ENCODE data around the gene PRKN. TPM values are rescaled to one million over a fixed set of nuclear protein-coding genes. Genes with fewer than 3 reads are reported as not detected.

Gene PRKN
- total RNA-seq, 2 donors from 2014 or later = 3.3 to 4.8 TPM

DNA sequence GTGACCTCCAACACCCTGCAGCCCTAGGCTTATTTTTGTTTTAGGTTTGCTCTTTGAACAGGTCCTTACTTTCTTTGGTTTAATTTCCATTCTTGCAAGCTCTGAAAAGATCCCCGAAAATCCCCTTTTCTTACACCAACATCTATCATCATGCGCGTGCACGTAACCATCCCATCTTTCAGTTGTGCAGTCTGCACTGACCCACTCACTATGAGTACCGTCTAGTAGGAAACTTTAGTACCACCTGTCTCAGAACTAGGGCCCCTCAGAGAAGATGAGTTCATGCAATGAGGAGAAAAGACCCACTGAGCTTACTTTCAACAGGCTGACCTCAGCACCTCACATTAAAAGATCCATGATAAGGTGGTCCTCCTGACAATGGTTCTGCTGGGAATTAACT is 1333.1 kb downstream of the PRKN start:
- Mint-ChIP-seq H3K9me3 (peaks cover 12% of the 10 kb centered on the region), H3K27ac (no peak overlapping the region), H3K4me3 (no peak overlapping the region), H3K36me3 (ENCODE audit: low read depth) (no peaks in the 10 kb centered on the region), H3K27me3 (ENCODE audit: insufficient read depth) (peaks cover 3% of the 10 kb centered on the region), H3K4me1 (no peaks in the 10 kb centered on the region)
- 92 to 100% methylated on average over 2 to 5 of the region's 5 CpGs for WGBS, 2 experiments (ENCODE audit: insufficient coverage in 1 of 2, insufficient read length in 1 of 2)
- Histone ChIP-seq H3K4me3 (ENCODE audit: low read length) (no peak overlapping the region), H3K36me3 (ENCODE audit: control insufficient read depth, insufficient read depth, low read length) (no peaks in the 10 kb centered on the region), H3K4me1 (ENCODE audit: control insufficient read depth, insufficient read depth, low read length) (peaks cover 5% of the 10 kb centered on the region), H3K9ac (ENCODE audit: extremely low read depth, low read length, poor library complexity, severe bottlenecking) (no peak overlapping the region), H3K27me3 (ENCODE audit: control insufficient read depth, insufficient read depth, low read length, poor library complexity, severe bottlenecking) (no peaks in the 10 kb centered on the region), H3K9me3 (ENCODE audit: control insufficient read depth, low read length) (peaks cover 13% of the 10 kb centered on the region), H3K27ac (ENCODE audit: low read depth, low read length) (no peak overlapping the region)
- DNase-seq = no peak
- TF ChIP-seq, protein P1, sequence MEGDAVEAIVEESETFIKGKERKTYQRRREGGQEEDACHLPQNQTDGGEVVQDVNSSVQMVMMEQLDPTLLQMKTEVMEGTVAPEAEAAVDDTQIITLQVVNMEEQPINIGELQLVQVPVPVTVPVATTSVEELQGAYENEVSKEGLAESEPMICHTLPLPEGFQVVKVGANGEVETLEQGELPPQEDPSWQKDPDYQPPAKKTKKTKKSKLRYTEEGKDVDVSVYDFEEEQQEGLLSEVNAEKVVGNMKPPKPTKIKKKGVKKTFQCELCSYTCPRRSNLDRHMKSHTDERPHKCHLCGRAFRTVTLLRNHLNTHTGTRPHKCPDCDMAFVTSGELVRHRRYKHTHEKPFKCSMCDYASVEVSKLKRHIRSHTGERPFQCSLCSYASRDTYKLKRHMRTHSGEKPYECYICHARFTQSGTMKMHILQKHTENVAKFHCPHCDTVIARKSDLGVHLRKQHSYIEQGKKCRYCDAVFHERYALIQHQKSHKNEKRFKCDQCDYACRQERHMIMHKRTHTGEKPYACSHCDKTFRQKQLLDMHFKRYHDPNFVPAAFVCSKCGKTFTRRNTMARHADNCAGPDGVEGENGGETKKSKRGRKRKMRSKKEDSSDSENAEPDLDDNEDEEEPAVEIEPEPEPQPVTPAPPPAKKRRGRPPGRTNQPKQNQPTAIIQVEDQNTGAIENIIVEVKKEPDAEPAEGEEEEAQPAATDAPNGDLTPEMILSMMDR (conservative IDR thresholded peaks at IDR 0.05) = no peak

DNA sequence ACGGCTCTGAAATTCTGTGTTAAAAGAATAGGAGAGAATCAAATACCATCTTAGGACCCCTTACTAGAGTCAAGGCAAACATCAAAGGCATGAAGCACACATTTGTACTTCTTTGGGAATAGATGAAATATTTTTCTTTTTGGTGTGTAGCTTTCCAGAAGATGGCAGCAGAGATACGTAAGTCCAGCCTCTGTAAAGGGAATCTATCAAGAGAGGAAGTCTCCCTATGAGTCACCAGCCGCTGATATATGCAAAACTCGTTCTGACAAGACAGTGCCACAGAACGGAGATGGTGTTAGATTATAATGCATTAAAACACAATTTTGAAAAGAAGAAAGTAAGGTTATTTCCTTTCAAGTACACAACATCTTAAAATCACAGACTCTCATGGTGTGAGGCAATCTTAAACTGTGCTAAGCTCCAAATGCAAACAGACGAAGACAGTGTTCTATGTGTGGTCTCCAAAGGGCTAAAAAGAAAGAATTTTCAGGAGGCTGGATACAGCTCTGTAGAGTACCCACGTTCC is 1333.7 kb downstream of the PRKN start:
- H3K9me3 Mint-ChIP-seq = peaks cover 9% of the 10 kb centered on the region
- H3K36me3 Mint-ChIP-seq (ENCODE audit: low read depth) = no peaks in the 10 kb centered on the region
- Histone ChIP-seq H3K9ac (ENCODE audit: extremely low read depth, low read length, poor library complexity, severe bottlenecking) (no peak overlapping the region), H3K4me3 (ENCODE audit: low read length) (no peak overlapping the region), H3K9me3 (ENCODE audit: control insufficient read depth, low read length) (peaks cover 7% of the 10 kb centered on the region), H3K4me1 (ENCODE audit: control insufficient read depth, insufficient read depth, low read length) (peaks cover 5% of the 10 kb centered on the region), H3K27me3 (ENCODE audit: control insufficient read depth, insufficient read depth, low read length, poor library complexity, severe bottlenecking) (no peaks in the 10 kb centered on the region), H3K36me3 (ENCODE audit: control insufficient read depth, insufficient read depth, low read length) (no peaks in the 10 kb centered on the region), H3K27ac (ENCODE audit: low read depth, low read length) (no peak overlapping the region)
- no peaks in the 10 kb centered on the region for H3K4me1 Mint-ChIP-seq
- DNase-seq = peak; percentile 60
- H3K4me3 Mint-ChIP-seq = no peak overlapping the region
- 23 to 36% methylated on average over 3 to 6 of the region's 7 CpGs for WGBS, 2 experiments (ENCODE audit: insufficient coverage in 1 of 2, insufficient read length in 1 of 2)
- H3K27me3 Mint-ChIP-seq (ENCODE audit: insufficient read depth) = peaks cover under 1% of the 10 kb centered on the region
- no peak overlapping the region for H3K27ac Mint-ChIP-seq
- TF ChIP-seq, protein P1 (conservative IDR thresholded peaks at IDR 0.05) = peak; percentile 81

DNA sequence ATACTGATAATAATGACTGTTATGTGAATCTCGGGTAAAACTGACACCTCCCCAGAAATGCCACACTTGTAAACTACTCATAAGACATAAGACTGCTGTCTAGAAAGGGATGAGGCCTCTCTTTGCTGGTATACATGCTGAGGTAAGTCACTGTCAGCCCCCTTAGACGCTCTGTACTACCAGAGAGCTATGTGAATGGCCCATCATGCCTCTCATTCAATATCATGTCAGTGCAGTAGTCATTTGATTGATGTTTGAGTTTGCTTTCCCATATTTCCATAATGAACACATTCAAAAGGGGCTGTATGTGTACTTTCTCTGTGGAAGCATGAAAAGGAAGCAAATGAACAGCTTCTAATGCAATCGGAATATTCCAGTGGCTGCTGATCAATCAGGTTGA is 1334.3 kb downstream of the PRKN start:
- WGBS, 2 experiments (ENCODE audit: insufficient coverage in 1 of 2, insufficient read length in 1 of 2) = 75 to 83% methylated on average over 2 to 3 of the region's 3 CpGs
- Histone ChIP-seq H3K27ac (ENCODE audit: low read depth, low read length) (no peak overlapping the region), H3K9ac (ENCODE audit: extremely low read depth, low read length, poor library complexity, severe bottlenecking) (no peak overlapping the region), H3K27me3 (ENCODE audit: control insufficient read depth, insufficient read depth, low read length, poor library complexity, severe bottlenecking) (no peaks in the 10 kb centered on the region), H3K9me3 (ENCODE audit: control insufficient read depth, low read length) (peaks cover 6% of the 10 kb centered on the region), H3K4me1 (ENCODE audit: control insufficient read depth, insufficient read depth, low read length) (peaks cover 5% of the 10 kb centered on the region), H3K36me3 (ENCODE audit: control insufficient read depth, insufficient read depth, low read length) (no peaks in the 10 kb centered on the region), H3K4me3 (ENCODE audit: low read length) (no peak overlapping the region)
- Mint-ChIP-seq H3K4me1 (no peaks in the 10 kb centered on the region), H3K27me3 (ENCODE audit: insufficient read depth) (no peaks in the 10 kb centered on the region), H3K9me3 (peaks cover 9% of the 10 kb centered on the region), H3K27ac (no peak overlapping the region), H3K4me3 (no peak overlapping the region), H3K36me3 (ENCODE audit: low read depth) (no peaks in the 10 kb centered on the region)
- TF ChIP-seq, protein P1 (conservative IDR thresholded peaks at IDR 0.05) = no peak
- no peak for DNase-seq

All from endodermal cell (in vitro differentiated cells).